ENCODE results near the gene ZHX3.

Gene ZHX3

GRCh38 chr20:41150664-41151063, 166.9 kb downstream of the ZHX3 start:
- Mint-ChIP-seq H3K27ac (peak overlapping the region; percentile 48), H3K36me3 (peaks cover 5% of the 10 kb centered on the region)

GRCh38 chr20:41148942-41149341, 168.6 kb downstream of the ZHX3 start:
- Mint-ChIP-seq H3K27me3 (no peaks in the 10 kb centered on the region), H3K36me3 (peaks cover 5% of the 10 kb centered on the region), H3K4me1 (peaks cover 40% of the 10 kb centered on the region), H3K9me3 (no peaks in the 10 kb centered on the region), H3K4me3 (no peak overlapping the region), H3K27ac (no peak overlapping the region)
- DNase-seq (ENCODE audit: low spot score in 2 of 2) (no peak), ATAC-seq (ENCODE audit: low read depth) (no peak)

More at GRCh38 chr20:41150664-41151063, 166.9 kb downstream of the ZHX3 start:
- Mint-ChIP-seq H3K9me3 (no peaks in the 10 kb centered on the region), H3K27me3 (no peaks in the 10 kb centered on the region), H3K4me1 (peaks cover 47% of the 10 kb centered on the region), H3K4me3 (no peak overlapping the region)
- no peak for DNase-seq (ENCODE audit: low spot score in 2 of 2)
- peak; percentile 43 for ATAC-seq (ENCODE audit: low read depth)

GRCh38 chr20:41147767-41148191, 169.8 kb downstream of the ZHX3 start:
- Mint-ChIP-seq H3K9me3 (no peaks in the 10 kb centered on the region), H3K27ac (no peak overlapping the region), H3K27me3 (no peaks in the 10 kb centered on the region), H3K4me3 (no peak overlapping the region), H3K4me1 (peaks cover 45% of the 10 kb centered on the region), H3K36me3 (peaks cover 5% of the 10 kb centered on the region)
- no peak for ATAC-seq (ENCODE audit: low read depth)
- DNase-seq (ENCODE audit: low spot score in 2 of 2), result no peak

- no peak for DNase-seq (ENCODE audit: low spot score in 2 of 2)
- Mint-ChIP-seq H3K4me1 (peaks cover 49% of the 10 kb centered on the region), H3K4me3 (no peak overlapping the region), H3K9me3 (no peaks in the 10 kb centered on the region), H3K27ac (no peak overlapping the region), H3K27me3 (no peaks in the 10 kb centered on the region), H3K36me3 (peaks cover 3% of the 10 kb centered on the region)
- ATAC-seq (ENCODE audit: low read depth), result no peak
These were observed 171.5 kb downstream of the ZHX3 start for GRCh38 chr20:41145821-41146620.

GRCh38 chr20:41145317-41145716, 172.2 kb downstream of the ZHX3 start:
- Mint-ChIP-seq H3K4me1 (peaks cover 48% of the 10 kb centered on the region), H3K27me3 (no peaks in the 10 kb centered on the region), H3K27ac (no peak overlapping the region), H3K9me3 (no peaks in the 10 kb centered on the region), H3K36me3 (peaks cover 3% of the 10 kb centered on the region), H3K4me3 (no peak overlapping the region)
- ATAC-seq (ENCODE audit: low read depth) (no peak), DNase-seq (ENCODE audit: low spot score in 2 of 2) (no peak)

- no peaks in the 10 kb centered on the region for H3K9me3 Mint-ChIP-seq
- peaks cover 56% of the 10 kb centered on the region for H3K4me1 Mint-ChIP-seq
- no peaks in the 10 kb centered on the region for H3K27me3 Mint-ChIP-seq
- no peaks in the 10 kb centered on the region for H3K36me3 Mint-ChIP-seq
- peak overlapping the region; percentile 49 for H3K27ac Mint-ChIP-seq
- H3K4me3 Mint-ChIP-seq, result peak overlapping the region; percentile 25
- no peak for ATAC-seq (ENCODE audit: low read depth)
- DNase-seq (ENCODE audit: low spot score in 2 of 2), result no peak
These were observed 174.2 kb downstream of the ZHX3 start for GRCh38 chr20:41143354-41143753.

- ATAC-seq (ENCODE audit: low read depth) (peak; percentile 52), DNase-seq (ENCODE audit: low spot score in 2 of 2) (no peak)
- H3K36me3 Mint-ChIP-seq, result no peaks in the 10 kb centered on the region
- peak overlapping the region; percentile 25 for H3K4me3 Mint-ChIP-seq
- H3K27me3 Mint-ChIP-seq, result no peaks in the 10 kb centered on the region
- H3K9me3 Mint-ChIP-seq, result no peaks in the 10 kb centered on the region
- H3K27ac Mint-ChIP-seq, result peak overlapping the region; percentile 49
- peaks cover 56% of the 10 kb centered on the region for H3K4me1 Mint-ChIP-seq
These were observed 174.6 kb downstream of the ZHX3 start for GRCh38 chr20:41142919-41143318.

- Mint-ChIP-seq H3K36me3 (no peaks in the 10 kb centered on the region), H3K9me3 (no peaks in the 10 kb centered on the region), H3K4me3 (no peak overlapping the region), H3K4me1 (peaks cover 55% of the 10 kb centered on the region), H3K27me3 (no peaks in the 10 kb centered on the region), H3K27ac (peak overlapping the region; percentile 41)
- DNase-seq (ENCODE audit: low spot score in 2 of 2), result no peak
- no peak for ATAC-seq (ENCODE audit: low read depth)
These were observed 175.3 kb downstream of the ZHX3 start for GRCh38 chr20:41142245-41142644.

GRCh38 chr20:41141153-41141815, 176.2 kb downstream of the ZHX3 start:
- Mint-ChIP-seq H3K4me1 (peaks cover 49% of the 10 kb centered on the region), H3K27ac (peak overlapping the region; percentile 12), H3K36me3 (peaks cover 2% of the 10 kb centered on the region), H3K9me3 (no peaks in the 10 kb centered on the region), H3K27me3 (no peaks in the 10 kb centered on the region), H3K4me3 (peak overlapping the region; percentile 15)
- ATAC-seq (ENCODE audit: low read depth) (no peak), DNase-seq (ENCODE audit: low spot score in 2 of 2) (no peak)

- peaks cover 3% of the 10 kb centered on the region for H3K36me3 Mint-ChIP-seq
- H3K27me3 Mint-ChIP-seq, result no peaks in the 10 kb centered on the region
- ATAC-seq (ENCODE audit: low read depth) (no peak), DNase-seq (ENCODE audit: low spot score in 2 of 2) (no peak)
- H3K27ac Mint-ChIP-seq, result peak overlapping the region; percentile 56
- H3K4me1 Mint-ChIP-seq, result peaks cover 51% of the 10 kb centered on the region
- H3K4me3 Mint-ChIP-seq, result peak overlapping the region; percentile 15
- H3K9me3 Mint-ChIP-seq, result no peaks in the 10 kb centered on the region
These were observed 177.1 kb downstream of the ZHX3 start for GRCh38 chr20:41140226-41141133.

- peak overlapping the region; percentile 64 for H3K27ac Mint-ChIP-seq
- DNase-seq (ENCODE audit: low spot score in 2 of 2), result no peak
- peaks cover 52% of the 10 kb centered on the region for H3K4me1 Mint-ChIP-seq
- no peaks in the 10 kb centered on the region for H3K27me3 Mint-ChIP-seq
- ATAC-seq (ENCODE audit: low read depth), result no peak
- no peaks in the 10 kb centered on the region for H3K9me3 Mint-ChIP-seq
- peaks cover 3% of the 10 kb centered on the region for H3K36me3 Mint-ChIP-seq
- H3K4me3 Mint-ChIP-seq, result peak overlapping the region; percentile 80
These were observed 178.1 kb downstream of the ZHX3 start for GRCh38 chr20:41139227-41140093.

GRCh38 chr20:41138475-41139226, 178.9 kb downstream of the ZHX3 start:
- H3K9me3 Mint-ChIP-seq, result no peaks in the 10 kb centered on the region
- H3K4me1 Mint-ChIP-seq, result peaks cover 54% of the 10 kb centered on the region
- H3K36me3 Mint-ChIP-seq, result peaks cover 3% of the 10 kb centered on the region
- H3K27ac Mint-ChIP-seq, result peak overlapping the region; percentile 64
- no peaks in the 10 kb centered on the region for H3K27me3 Mint-ChIP-seq
- no peak for ATAC-seq (ENCODE audit: low read depth)
- peak overlapping the region; percentile 80 for H3K4me3 Mint-ChIP-seq
- no peak for DNase-seq (ENCODE audit: low spot score in 2 of 2)

Data from memory B cell (primary cell).